CD14-positive monocyte (primary cell): ENCODE measurements around the gene STX11. TPM values are rescaled to one million over a fixed set of nuclear protein-coding genes. Genes with fewer than 3 reads are reported as not detected.

Experiments used
- DNase-seq, 3 donors: peaks; one replicate each; pipeline ENCODE4 v3.0.0-alpha.2; 2011 to 2022
- H2AFZ ChIP-seq: 2 replicates; pipeline ENCODE4 v1.6.0; 2012; ENCODE audit warnings: mild to moderate bottlenecking, low read depth, low read length, inconsistent platforms; ENCODE audit not compliant: insufficient read depth, poor library complexity, severe bottlenecking
- H3K27ac ChIP-seq, 2 donors: 1 replicate in 1 of 2; 2 replicates in 1 of 2; pipeline ENCODE4 v1.5.1; 2012 to 2013; ENCODE audit warnings: low read length in 2 of 2, control low read depth in 1 of 2, inconsistent platforms in 1 of 2, low read depth in 1 of 2, mild to moderate bottlenecking in 1 of 2
- H3K27me3 ChIP-seq, 2 donors: one replicate each; pipeline versions ENCODE4 v1.6.0 to v1.6.1; 2011 to 2013; ENCODE audit warnings: low read length in 2 of 2; ENCODE audit not compliant: control insufficient read depth in 2 of 2, insufficient read depth in 2 of 2
- H3K36me3 ChIP-seq, 2 donors: replicated peaks in 1 of 2; 1 replicate in 1 of 2; 2 replicates in 1 of 2; pipeline versions ENCODE4 v1.5.1 to v1.6.1; 2012 to 2013; ENCODE audit warnings: low read length in 2 of 2, control low read depth in 1 of 2, inconsistent platforms in 1 of 2, mild to moderate bottlenecking in 1 of 2; ENCODE audit not compliant: insufficient read depth in 2 of 2, control insufficient read depth in 1 of 2
- H3K4me1 ChIP-seq, 2 donors: 1 replicate in 1 of 2; 2 replicates in 1 of 2; pipeline versions ENCODE4 v1.5.1 to v1.6.1; 2012 to 2013; ENCODE audit warnings: low read length in 2 of 2, control low read depth in 1 of 2, inconsistent platforms in 1 of 2, mild to moderate bottlenecking in 1 of 2, moderate library complexity in 1 of 2; ENCODE audit not compliant: insufficient read depth in 2 of 2, control insufficient read depth in 1 of 2
- H3K4me2 ChIP-seq: replicated peaks from 2 replicates; pipeline ENCODE3; 2012; ENCODE audit warnings: low read length, moderate library complexity, mild to moderate bottlenecking; ENCODE audit not compliant: poor library complexity, severe bottlenecking; ENCODE audit errors: extremely low read depth
- H3K4me3 ChIP-seq, 3 experiments: fragments of 200-600 bp in 1 of 3; sonication (generic) in 1 of 3; replicated peaks in 1 of 3; 1 replicate in 2 of 3; 2 replicates in 1 of 3; pipeline ENCODE4 v1.5.1; 2011 to 2013; ENCODE audit warnings: low read length in 3 of 3, mild to moderate bottlenecking in 3 of 3, control low read depth in 2 of 3, low read depth in 2 of 3, inconsistent platforms in 1 of 3, moderate library complexity in 1 of 3
- H3K79me2 ChIP-seq: 2 replicates; pipeline ENCODE4 v1.6.0; 2012; ENCODE audit warnings: mild to moderate bottlenecking, control low read depth, inconsistent platforms, low read length, moderate library complexity; ENCODE audit not compliant: insufficient read depth
- H3K9ac ChIP-seq: 2 replicates; pipeline ENCODE4 v1.6.0; 2017; ENCODE audit warnings: low read length, mild to moderate bottlenecking; ENCODE audit not compliant: insufficient read depth, poor library complexity, severe bottlenecking
- H3K9me3 ChIP-seq, 2 donors: replicated peaks in 1 of 2; 1 replicate in 1 of 2; 2 replicates in 1 of 2; pipeline versions ENCODE4 v1.5.1 to v1.6.1; 2012 to 2013; ENCODE audit warnings: low read length in 2 of 2, control low read depth in 1 of 2; ENCODE audit not compliant: control insufficient read depth in 1 of 2, insufficient read depth in 1 of 2
- H4K20me1 ChIP-seq: 2 replicates; pipeline ENCODE4 v1.6.0; 2012; ENCODE audit warnings: mild to moderate bottlenecking, low read length, control low read depth, moderate library complexity; ENCODE audit not compliant: insufficient read depth
- H3K27ac Mint-ChIP-seq, 7 donors: one replicate each; pipeline ENCODE4 v1.8.0; 2020; ENCODE audit warnings: mild to moderate bottlenecking in 7 of 7, mixed read lengths in 7 of 7, moderate library complexity in 6 of 7, inconsistent platforms in 2 of 7
- H3K27me3 Mint-ChIP-seq, 3 donors: one replicate each; pipeline ENCODE4 v1.8.0; 2021 to 2022; ENCODE audit warnings: low read depth in 3 of 3, mild to moderate bottlenecking in 3 of 3, mixed read lengths in 3 of 3, moderate library complexity in 3 of 3, inconsistent platforms in 1 of 3
- H3K36me3 Mint-ChIP-seq, 2 donors: one replicate each; pipeline ENCODE4 v1.8.0; 2020; ENCODE audit warnings: mixed read lengths in 2 of 2, inconsistent platforms in 1 of 2, mild to moderate bottlenecking in 1 of 2
- H3K4me1 Mint-ChIP-seq: one replicate; pipeline ENCODE4 v1.8.0; 2020; ENCODE audit warnings: mild to moderate bottlenecking, mixed read lengths
- H3K4me3 Mint-ChIP-seq, 2 donors: one replicate each; pipeline ENCODE4 v1.8.0; 2020; ENCODE audit warnings: mild to moderate bottlenecking in 2 of 2, mixed read lengths in 2 of 2, moderate library complexity in 1 of 2
- H3K9me3 Mint-ChIP-seq, 7 donors: one replicate each; pipeline ENCODE4 v1.8.0; 2020 to 2022; ENCODE audit warnings: mixed read lengths in 7 of 7, mild to moderate bottlenecking in 6 of 7, moderate library complexity in 6 of 7, inconsistent platforms in 2 of 7
- CTCF ChIP-seq: fragments of 200-600 bp; IDR thresholded peaks from one replicate; pipeline ENCODE4 v1.8.0; 2022; ENCODE audit warnings: antibody characterized with exemption, mild to moderate bottlenecking
- WGBS: methylation state at CpG from one replicate; pipeline ENCODE4 v1.1.5; 2013; ENCODE audit warnings: missing lambda C conversion rate; ENCODE audit not compliant: insufficient coverage; 5-methylcytosine and 5-hydroxymethylcytosine counted together
- intact Hi-C, 2 donors: fragments of 100-400 bp; cut with micrococcal nuclease; formaldehyde crosslinking; loops; one replicate each; pipeline versions ENCODE4 v1.15.0 to v1.15.1; 2023
- polyA plus RNA-seq, 3 donors: library from polyadenylated mRNA; depleted of rRNA in 1 of 3; unstranded in 2 of 3; stranded (reverse) in 1 of 3; fragments of 300-500 nt in 2 of 3; fragments of >200 nt in 1 of 3; fragmentation: Illumina TruSeq in 2 of 3; gene quantifications; 1 replicate in 2 of 3; 2 replicates in 1 of 3; pipeline ENCODE4 v1.2.3, GENCODE V29; 2012 to 2021

STX11 gene
- polyA plus RNA-seq, 3 donors: 276 to 372 (median 367) TPM

- H3K4me2 ChIP-seq: no peak overlapping the region
- Mint-ChIP-seq H3K9me3 (peaks cover 0 to 3% (median 0%) of the 10 kb centered on the region in 7 donors), H3K36me3 (no peaks in the 10 kb centered on the region), H3K4me3 (no peak overlapping the region), H3K27me3 (peaks cover 0 to 1% (median 0%) of the 10 kb centered on the region in 3 donors), H3K27ac (no peak overlapping the region), H3K4me1 (no peaks in the 10 kb centered on the region)
- H2AFZ ChIP-seq: no peak overlapping the region
- H3K9me3 ChIP-seq: no peaks in the 10 kb centered on the region
- H3K36me3 ChIP-seq: no peaks in the 10 kb centered on the region
- H3K27ac ChIP-seq: no peak overlapping the region
- no CpG with 5 or more reads among the region's 2 CpGs for WGBS
- H3K27me3 ChIP-seq: no peaks in the 10 kb centered on the region
- no peak overlapping the region for H3K4me3 ChIP-seq
- intact Hi-C loops: no loop called here
- TF ChIP-seq CTCF: no peak
- H3K9ac ChIP-seq: no peak overlapping the region
- no peak for DNase-seq
- H3K4me1 ChIP-seq: no peaks in the 10 kb centered on the region
- H3K79me2 ChIP-seq: no peaks in the 10 kb centered on the region
- no peaks in the 10 kb centered on the region for H4K20me1 ChIP-seq
Observed at GRCh38 chr6:144232832-144233230, 82.5 kb downstream of the STX11 start.

GRCh38 chr6:144234399-144234798 is 84.1 kb downstream of the STX11 start:
- no peak overlapping the region for H3K27ac ChIP-seq
- H3K27ac Mint-ChIP-seq: no peak overlapping the region
- no peak overlapping the region for H2AFZ ChIP-seq
- no peak for DNase-seq
- no peaks in the 10 kb centered on the region for H3K36me3 ChIP-seq
- H3K4me2 ChIP-seq: no peak overlapping the region
- no peak overlapping the region for H3K9ac ChIP-seq
- WGBS: no CpG with 5 or more reads among the region's 3 CpGs
- H3K4me1 ChIP-seq: no peaks in the 10 kb centered on the region
- H3K4me3 ChIP-seq: no peak overlapping the region
- H3K79me2 ChIP-seq: no peaks in the 10 kb centered on the region
- no peaks in the 10 kb centered on the region for H3K27me3 ChIP-seq
- H3K9me3 Mint-ChIP-seq: peaks cover 0 to 7% (median 2%) of the 10 kb centered on the region in 7 donors
- intact Hi-C loops: no loop called here
- no peak overlapping the region for H3K4me3 Mint-ChIP-seq
- H3K27me3 Mint-ChIP-seq: peaks cover 0 to 2% (median 0%) of the 10 kb centered on the region in 3 donors
- H3K4me1 Mint-ChIP-seq: no peaks in the 10 kb centered on the region
- H4K20me1 ChIP-seq: no peaks in the 10 kb centered on the region
- TF ChIP-seq CTCF: no peak
- no peaks in the 10 kb centered on the region for H3K36me3 Mint-ChIP-seq
- no peaks in the 10 kb centered on the region for H3K9me3 ChIP-seq
